CD14-positive monocyte (primary cell): Measurements from ENCODE around the gene MYH7. TPM values are rescaled to one million over a fixed set of nuclear protein-coding genes. Genes with fewer than 3 reads are reported as not detected.

Experiments
- DNase-seq, 3 donors: peaks; one replicate each; pipeline ENCODE4 v3.0.0-alpha.2; 2011 to 2022
- H2AFZ ChIP-seq: 2 replicates; pipeline ENCODE4 v1.6.0; 2012; ENCODE audit warnings: mild to moderate bottlenecking, low read depth, low read length, inconsistent platforms; ENCODE audit not compliant: insufficient read depth, poor library complexity, severe bottlenecking
- H3K27ac ChIP-seq, 2 donors: 1 replicate in 1 of 2; 2 replicates in 1 of 2; pipeline ENCODE4 v1.5.1; 2012 to 2013; ENCODE audit warnings: low read length in 2 of 2, control low read depth in 1 of 2, inconsistent platforms in 1 of 2, low read depth in 1 of 2, mild to moderate bottlenecking in 1 of 2
- H3K27me3 ChIP-seq, 2 donors: one replicate each; pipeline versions ENCODE4 v1.6.0 to v1.6.1; 2011 to 2013; ENCODE audit warnings: low read length in 2 of 2; ENCODE audit not compliant: control insufficient read depth in 2 of 2, insufficient read depth in 2 of 2
- H3K36me3 ChIP-seq, 2 donors: replicated peaks in 1 of 2; 1 replicate in 1 of 2; 2 replicates in 1 of 2; pipeline versions ENCODE4 v1.5.1 to v1.6.1; 2012 to 2013; ENCODE audit warnings: low read length in 2 of 2, control low read depth in 1 of 2, inconsistent platforms in 1 of 2, mild to moderate bottlenecking in 1 of 2; ENCODE audit not compliant: insufficient read depth in 2 of 2, control insufficient read depth in 1 of 2
- H3K4me1 ChIP-seq, 2 donors: 1 replicate in 1 of 2; 2 replicates in 1 of 2; pipeline versions ENCODE4 v1.5.1 to v1.6.1; 2012 to 2013; ENCODE audit warnings: low read length in 2 of 2, control low read depth in 1 of 2, inconsistent platforms in 1 of 2, mild to moderate bottlenecking in 1 of 2, moderate library complexity in 1 of 2; ENCODE audit not compliant: insufficient read depth in 2 of 2, control insufficient read depth in 1 of 2
- H3K4me2 ChIP-seq: replicated peaks from 2 replicates; pipeline ENCODE3; 2012; ENCODE audit warnings: low read length, moderate library complexity, mild to moderate bottlenecking; ENCODE audit not compliant: poor library complexity, severe bottlenecking; ENCODE audit errors: extremely low read depth
- H3K4me3 ChIP-seq, 3 experiments: fragments of 200-600 bp in 1 of 3; sonication (generic) in 1 of 3; replicated peaks in 1 of 3; 1 replicate in 2 of 3; 2 replicates in 1 of 3; pipeline ENCODE4 v1.5.1; 2011 to 2013; ENCODE audit warnings: low read length in 3 of 3, mild to moderate bottlenecking in 3 of 3, control low read depth in 2 of 3, low read depth in 2 of 3, inconsistent platforms in 1 of 3, moderate library complexity in 1 of 3
- H3K79me2 ChIP-seq: 2 replicates; pipeline ENCODE4 v1.6.0; 2012; ENCODE audit warnings: mild to moderate bottlenecking, control low read depth, inconsistent platforms, low read length, moderate library complexity; ENCODE audit not compliant: insufficient read depth
- H3K9ac ChIP-seq: 2 replicates; pipeline ENCODE4 v1.6.0; 2017; ENCODE audit warnings: low read length, mild to moderate bottlenecking; ENCODE audit not compliant: insufficient read depth, poor library complexity, severe bottlenecking
- H3K9me3 ChIP-seq, 2 donors: replicated peaks in 1 of 2; 1 replicate in 1 of 2; 2 replicates in 1 of 2; pipeline versions ENCODE4 v1.5.1 to v1.6.1; 2012 to 2013; ENCODE audit warnings: low read length in 2 of 2, control low read depth in 1 of 2; ENCODE audit not compliant: control insufficient read depth in 1 of 2, insufficient read depth in 1 of 2
- H4K20me1 ChIP-seq: 2 replicates; pipeline ENCODE4 v1.6.0; 2012; ENCODE audit warnings: mild to moderate bottlenecking, low read length, control low read depth, moderate library complexity; ENCODE audit not compliant: insufficient read depth
- H3K27ac Mint-ChIP-seq, 7 donors: one replicate each; pipeline ENCODE4 v1.8.0; 2020; ENCODE audit warnings: mild to moderate bottlenecking in 7 of 7, mixed read lengths in 7 of 7, moderate library complexity in 6 of 7, inconsistent platforms in 2 of 7
- H3K27me3 Mint-ChIP-seq, 3 donors: one replicate each; pipeline ENCODE4 v1.8.0; 2021 to 2022; ENCODE audit warnings: low read depth in 3 of 3, mild to moderate bottlenecking in 3 of 3, mixed read lengths in 3 of 3, moderate library complexity in 3 of 3, inconsistent platforms in 1 of 3
- H3K36me3 Mint-ChIP-seq, 2 donors: one replicate each; pipeline ENCODE4 v1.8.0; 2020; ENCODE audit warnings: mixed read lengths in 2 of 2, inconsistent platforms in 1 of 2, mild to moderate bottlenecking in 1 of 2
- H3K4me1 Mint-ChIP-seq: one replicate; pipeline ENCODE4 v1.8.0; 2020; ENCODE audit warnings: mild to moderate bottlenecking, mixed read lengths
- H3K4me3 Mint-ChIP-seq, 2 donors: one replicate each; pipeline ENCODE4 v1.8.0; 2020; ENCODE audit warnings: mild to moderate bottlenecking in 2 of 2, mixed read lengths in 2 of 2, moderate library complexity in 1 of 2
- H3K9me3 Mint-ChIP-seq, 7 donors: one replicate each; pipeline ENCODE4 v1.8.0; 2020 to 2022; ENCODE audit warnings: mixed read lengths in 7 of 7, mild to moderate bottlenecking in 6 of 7, moderate library complexity in 6 of 7, inconsistent platforms in 2 of 7
- WGBS: methylation state at CpG from one replicate; pipeline ENCODE4 v1.1.5; 2013; ENCODE audit warnings: missing lambda C conversion rate; ENCODE audit not compliant: insufficient coverage; 5-methylcytosine and 5-hydroxymethylcytosine counted together
- intact Hi-C, 2 donors: fragments of 100-400 bp; cut with micrococcal nuclease; formaldehyde crosslinking; loops; one replicate each; pipeline versions ENCODE4 v1.15.0 to v1.15.1; 2023
- polyA plus RNA-seq, 3 donors: library from polyadenylated mRNA; depleted of rRNA in 1 of 3; unstranded in 2 of 3; stranded (reverse) in 1 of 3; fragments of 300-500 nt in 2 of 3; fragments of >200 nt in 1 of 3; fragmentation: Illumina TruSeq in 2 of 3; gene quantifications; 1 replicate in 2 of 3; 2 replicates in 1 of 3; pipeline ENCODE4 v1.2.3, GENCODE V29; 2012 to 2021
- TF ChIP-seq, protein P1 (sequence below): fragments of 200-600 bp; IDR thresholded peaks from one replicate; pipeline ENCODE4 v1.8.0; 2022; ENCODE audit warnings: antibody characterized with exemption, mild to moderate bottlenecking

The MYH7 gene
- polyA plus RNA-seq, 3 donors = not detected

GRCh38 chr14:23437133-23438100 lies 2.0 kb upstream of the MYH7 start:
- 92% methylated on average over 4 of the region's 8 CpGs for WGBS
- no peaks in the 10 kb centered on the region for H3K36me3 Mint-ChIP-seq

GRCh38 chr14:23436327-23437132 lies 1.1 kb upstream of the MYH7 start:
- no peak overlapping the region for H3K4me3 Mint-ChIP-seq
- H3K36me3 Mint-ChIP-seq = no peaks in the 10 kb centered on the region
- peaks cover 3 to 6% (median 5%) of the 10 kb centered on the region in 3 donors for H3K27me3 Mint-ChIP-seq
- Histone ChIP-seq H4K20me1 (no peaks in the 10 kb centered on the region), H3K27ac (no peak overlapping the region), H3K79me2 (no peaks in the 10 kb centered on the region), H3K9me3 (no peaks in the 10 kb centered on the region), H3K4me1 (no peaks in the 10 kb centered on the region), H3K27me3 (no peaks in the 10 kb centered on the region), H3K4me3 (no peak overlapping the region), H2AFZ (no peak overlapping the region), H3K4me2 (no peak overlapping the region), H3K9ac (no peak overlapping the region), H3K36me3 (no peaks in the 10 kb centered on the region)
- TF ChIP-seq, protein P1, sequence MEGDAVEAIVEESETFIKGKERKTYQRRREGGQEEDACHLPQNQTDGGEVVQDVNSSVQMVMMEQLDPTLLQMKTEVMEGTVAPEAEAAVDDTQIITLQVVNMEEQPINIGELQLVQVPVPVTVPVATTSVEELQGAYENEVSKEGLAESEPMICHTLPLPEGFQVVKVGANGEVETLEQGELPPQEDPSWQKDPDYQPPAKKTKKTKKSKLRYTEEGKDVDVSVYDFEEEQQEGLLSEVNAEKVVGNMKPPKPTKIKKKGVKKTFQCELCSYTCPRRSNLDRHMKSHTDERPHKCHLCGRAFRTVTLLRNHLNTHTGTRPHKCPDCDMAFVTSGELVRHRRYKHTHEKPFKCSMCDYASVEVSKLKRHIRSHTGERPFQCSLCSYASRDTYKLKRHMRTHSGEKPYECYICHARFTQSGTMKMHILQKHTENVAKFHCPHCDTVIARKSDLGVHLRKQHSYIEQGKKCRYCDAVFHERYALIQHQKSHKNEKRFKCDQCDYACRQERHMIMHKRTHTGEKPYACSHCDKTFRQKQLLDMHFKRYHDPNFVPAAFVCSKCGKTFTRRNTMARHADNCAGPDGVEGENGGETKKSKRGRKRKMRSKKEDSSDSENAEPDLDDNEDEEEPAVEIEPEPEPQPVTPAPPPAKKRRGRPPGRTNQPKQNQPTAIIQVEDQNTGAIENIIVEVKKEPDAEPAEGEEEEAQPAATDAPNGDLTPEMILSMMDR = no peak
- intact Hi-C loops = no loop called here
- peaks cover 6% of the 10 kb centered on the region for H3K4me1 Mint-ChIP-seq
- DNase-seq = no peak
- 98% methylated on average over 7 of the region's 15 CpGs for WGBS
- no peak overlapping the region for H3K27ac Mint-ChIP-seq
- peaks cover 0 to 1% (median 0%) of the 10 kb centered on the region in 7 donors for H3K9me3 Mint-ChIP-seq

More at GRCh38 chr14:23437133-23438100, 2.0 kb upstream of the MYH7 start:
- H3K27me3 ChIP-seq = no peaks in the 10 kb centered on the region
- peaks cover 0 to 1% (median 0%) of the 10 kb centered on the region in 7 donors for H3K9me3 Mint-ChIP-seq
- H4K20me1 ChIP-seq = no peaks in the 10 kb centered on the region
- H3K4me3 ChIP-seq = no peak overlapping the region
- H3K9me3 ChIP-seq = no peaks in the 10 kb centered on the region
- H3K4me3 Mint-ChIP-seq = no peak overlapping the region
- no peaks in the 10 kb centered on the region for H3K36me3 ChIP-seq
- no peaks in the 10 kb centered on the region for H3K79me2 ChIP-seq
- no peak overlapping the region for H2AFZ ChIP-seq
- no peak overlapping the region for H3K4me2 ChIP-seq
- H3K9ac ChIP-seq = no peak overlapping the region
- no peak for DNase-seq
- H3K4me1 ChIP-seq = no peaks in the 10 kb centered on the region
- no peak overlapping the region for H3K27ac ChIP-seq
- H3K27me3 Mint-ChIP-seq = peaks cover 3 to 5% (median 5%) of the 10 kb centered on the region in 3 donors
- TF ChIP-seq, protein P1 = no peak
- intact Hi-C loops = no loop called here
- no peak overlapping the region for H3K27ac Mint-ChIP-seq
- peaks cover 6% of the 10 kb centered on the region for H3K4me1 Mint-ChIP-seq
